DMS 273 treated with DMSO at 0.1 percent for 48 hours (cell line): ENCODE data around the gene DHRSX.
"Not testable (repeated sequence)": the region's sequence is repeated elsewhere in the genome, so short reads cannot be mapped to it uniquely, and the experiment has no call there.

Source experiments
- DNase-seq: peaks from one replicate; lab custom pipeline; 2025; lab: John Stamatoyannopoulos, UW

The DHRSX gene

GRCh38 chrX:2497961-2498780 is 2.6 kb downstream of the DHRSX start:
- DNase-seq, result no peak

GRCh38 chrX:2495595-2495994 is 5.2 kb downstream of the DHRSX start:
- DNase-seq, result no peak

- DNase-seq, result no peak
Measured at GRCh38 chrX:2492531-2493218, 8.1 kb downstream of the DHRSX start.

GRCh38 chrX:2490634-2491033 is 10.1 kb downstream of the DHRSX start:
- DNase-seq, result no peak

- DNase-seq, result no peak
Measured at GRCh38 chrX:2489446-2490445, 11.0 kb downstream of the DHRSX start.

GRCh38 chrX:2488621-2489285 is 12.0 kb downstream of the DHRSX start:
- no peak for DNase-seq

- DNase-seq, result no peak
Measured at GRCh38 chrX:2487366-2487765, 13.4 kb downstream of the DHRSX start.

- no peak for DNase-seq
Measured at GRCh38 chrX:2486476-2487133, 14.2 kb downstream of the DHRSX start.

- no peak for DNase-seq
Measured at GRCh38 chrX:2485789-2486345, 14.9 kb downstream of the DHRSX start.

GRCh38 chrX:2484721-2485648 is 15.8 kb downstream of the DHRSX start:
- DNase-seq, result no peak

- no peak for DNase-seq
Measured at GRCh38 chrX:2484256-2484655, 16.5 kb downstream of the DHRSX start.

GRCh38 chrX:2483398-2484060 is 17.2 kb downstream of the DHRSX start:
- no peak for DNase-seq

GRCh38 chrX:2481597-2481996 is 19.2 kb downstream of the DHRSX start:
- not testable (repeated sequence) for DNase-seq

- not testable (repeated sequence) for DNase-seq
Measured at GRCh38 chrX:2479982-2480381, 20.8 kb downstream of the DHRSX start.

GRCh38 chrX:2479420-2479780 is 21.4 kb downstream of the DHRSX start:
- no peak for DNase-seq

- DNase-seq, result no peak
Measured at GRCh38 chrX:2478546-2479419, 22.0 kb downstream of the DHRSX start.

GRCh38 chrX:2477313-2477712 is 23.5 kb downstream of the DHRSX start:
- not testable (repeated sequence) for DNase-seq
